Panc1 (cell line): Measurements from ENCODE around the gene ST3GAL4.

Experiments used
- CTCF ChIP-seq: fragments of 450-650 bp; IDR thresholded peaks from 2 replicates; pipeline ENCODE4 v1.5.1; 2017; ENCODE audit warnings: mild to moderate bottlenecking
- POLR2AphosphoS5 ChIP-seq: IDR thresholded peaks from 2 replicates; pipeline ENCODE4 v1.6.1; 2012; ENCODE audit warnings: mild to moderate bottlenecking, low read depth, low read length, moderate library complexity
- REST ChIP-seq, 2 experiments: IDR thresholded peaks; 2 replicates each; pipeline ENCODE4 v1.6.1; 2011 to 2012; ENCODE audit warnings: low read depth in 2 of 2, control low read depth in 1 of 2, low read length in 1 of 2, mild to moderate bottlenecking in 1 of 2, moderate library complexity in 1 of 2; ENCODE audit not compliant: insufficient read depth in 1 of 2
- SIN3A ChIP-seq: IDR thresholded peaks from 2 replicates; pipeline ENCODE4 v1.6.1; 2012; ENCODE audit warnings: low read depth, mild to moderate bottlenecking, low read length, moderate library complexity, borderline replicate concordance; ENCODE audit not compliant: insufficient read depth
- TCF7L2 ChIP-seq: IDR thresholded peaks from 2 replicates; pipeline ENCODE4 v1.6.1; 2011; ENCODE audit warnings: mild to moderate bottlenecking, low read depth, low read length, inconsistent platforms

DNA sequence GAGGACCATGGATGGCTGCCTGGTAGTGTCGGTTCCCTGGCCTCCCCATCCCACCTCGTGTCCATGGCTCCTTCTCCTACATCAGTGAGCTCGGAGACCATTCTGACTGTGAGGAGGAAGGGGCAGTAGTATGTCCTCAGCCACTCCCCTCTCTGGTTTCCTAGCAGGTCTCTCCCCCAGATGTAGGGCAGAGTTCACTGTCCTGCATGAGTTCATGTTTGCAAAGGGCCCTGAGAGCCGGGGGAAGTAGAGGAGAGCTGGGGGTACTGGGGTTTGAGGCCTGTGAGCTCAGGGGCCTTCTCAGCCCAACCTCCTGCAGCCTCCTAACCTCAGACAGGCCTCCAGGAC is 18.4 kb upstream of the ST3GAL4 start:
- TF ChIP-seq POLR2AphosphoS5 (no peak), CTCF (no peak), TCF7L2 (no peak), SIN3A (no peak), REST (IDR thresholded peaks at IDR 0.05; ENCODE audit: insufficient read depth in 1 of 2, low read depth in 2 of 2, low read length in 1 of 2) (no peak)
